Smooth muscle cell (in vitro differentiated cells): ENCODE data around the gene CALY. TPM values are rescaled to one million over a fixed set of nuclear protein-coding genes. Genes with fewer than 3 reads are reported as not detected.

ENCODE experiments used
- DNase-seq: peaks from one replicate; lab custom pipeline; 2025; ENCODE audit not compliant: unreplicated experiment; lab: John Stamatoyannopoulos, UW
- H2AFZ ChIP-seq: fragments of 200-600 bp; sonication (generic); 2 replicates; pipeline ENCODE4 v1.6.0; 2016; ENCODE audit warnings: antibody characterized with exemption, low read depth, mild to moderate bottlenecking
- H3F3A ChIP-seq: fragments of 200-600 bp; sonication (generic); 2 replicates; pipeline ENCODE4 v1.6.0; 2017; ENCODE audit warnings: antibody characterized with exemption, low read depth
- H3K27ac ChIP-seq: fragments of 200-600 bp; sonication (generic); 2 replicates; pipeline ENCODE4 v1.5.1; 2016; ENCODE audit warnings: low read depth, mild to moderate bottlenecking
- H3K27me3 ChIP-seq: fragments of 200-600 bp; sonication (generic); 2 replicates; pipeline ENCODE4 v1.6.1; 2016; ENCODE audit warnings: low read depth, mild to moderate bottlenecking
- H3K36me3 ChIP-seq: fragments of 200-600 bp; sonication (generic); 2 replicates; pipeline ENCODE4 v1.5.1; 2016; ENCODE audit warnings: low read depth
- H3K4me1 ChIP-seq: fragments of 200-600 bp; sonication (generic); 2 replicates; pipeline ENCODE4 v1.5.1; 2016; ENCODE audit warnings: low read depth
- H3K4me2 ChIP-seq: fragments of 200-600 bp; sonication (generic); 2 replicates; pipeline ENCODE4 v1.6.0; 2016; ENCODE audit warnings: mild to moderate bottlenecking
- H3K4me3 ChIP-seq: fragments of 200-600 bp; sonication (generic); 2 replicates; pipeline ENCODE4 v1.5.1; 2016; ENCODE audit warnings: mild to moderate bottlenecking
- H3K79me2 ChIP-seq: fragments of 200-600 bp; sonication (generic); 2 replicates; pipeline ENCODE4 v1.6.0; 2016; ENCODE audit warnings: low read depth, mild to moderate bottlenecking
- H3K9ac ChIP-seq: fragments of 200-600 bp; sonication (generic); 2 replicates; pipeline ENCODE4 v1.6.0; 2016; ENCODE audit warnings: low read depth
- H3K9me3 ChIP-seq: fragments of 200-600 bp; sonication (generic); replicated peaks from 2 replicates; pipeline ENCODE4 v1.5.1; 2016; ENCODE audit warnings: low read depth
- H4K20me1 ChIP-seq: fragments of 200-600 bp; sonication (generic); 2 replicates; pipeline ENCODE4 v1.6.0; 2016; ENCODE audit warnings: low read depth
- WGBS: methylation state at CpG from one replicate; pipeline ENCODE4 v1.1.7; 2016; ENCODE audit warnings: low lambda C conversion rate; 5-methylcytosine and 5-hydroxymethylcytosine counted together
- polyA plus RNA-seq: library from polyadenylated mRNA; unstranded; fragments of >200 nt; fragmentation: Nextera tagmentation; extraction: Ambion mirVana; gene quantifications from 2 replicates; pipeline ENCODE4 v1.2.1, GENCODE V29; 2016
- total RNA-seq: library from RNA; depleted of rRNA; stranded (reverse); fragments of >200 nt; gene quantifications from 2 replicates; pipeline ENCODE4 v1.2.3, GENCODE V29; 2014
- TF ChIP-seq, protein P1 (sequence below): fragments of 200-600 bp; sonication (generic); IDR thresholded peaks from 2 replicates; pipeline ENCODE4 v1.5.1; 2017; ENCODE audit warnings: borderline replicate concordance, mild to moderate bottlenecking, antibody characterized with exemption; ENCODE audit not compliant: insufficient read depth, poor library complexity, severe bottlenecking

Gene CALY
- total and polyA plus RNA-seq, 2 experiments from 2014 or later = 2.4 to 10.1 TPM

DNA sequence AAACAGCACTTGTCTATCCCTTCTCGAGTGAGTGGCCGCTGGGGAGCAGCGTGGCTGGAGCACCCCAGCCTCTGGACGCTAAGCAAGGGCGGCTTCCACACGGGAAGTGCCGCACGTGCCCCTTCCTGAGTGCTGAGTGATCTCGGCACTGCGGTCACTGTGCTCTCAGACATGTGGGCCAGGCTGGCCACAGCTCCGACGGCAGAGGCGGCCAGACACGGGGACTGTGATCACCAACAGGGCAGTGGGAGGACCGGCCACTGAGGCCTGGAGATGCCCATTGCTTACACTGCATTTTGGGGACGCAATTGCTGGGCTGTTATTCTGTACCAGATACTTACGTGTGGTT is 29.4 kb upstream of the CALY start:
- Histone ChIP-seq H3K4me2 (no peak overlapping the region), H3K9ac (no peak overlapping the region), H2AFZ (no peak overlapping the region), H4K20me1 (no peaks in the 10 kb centered on the region), H3K79me2 (no peaks in the 10 kb centered on the region), H3K27ac (no peak overlapping the region), H3K27me3 (no peaks in the 10 kb centered on the region), H3F3A (no peaks in the 10 kb centered on the region), H3K9me3 (no peaks in the 10 kb centered on the region), H3K36me3 (peaks cover 6% of the 10 kb centered on the region), H3K4me3 (no peak overlapping the region), H3K4me1 (no peaks in the 10 kb centered on the region)
- no peak for DNase-seq
- 92% methylated on average over 17 of the region's 17 CpGs for WGBS
- TF ChIP-seq, protein P1, sequence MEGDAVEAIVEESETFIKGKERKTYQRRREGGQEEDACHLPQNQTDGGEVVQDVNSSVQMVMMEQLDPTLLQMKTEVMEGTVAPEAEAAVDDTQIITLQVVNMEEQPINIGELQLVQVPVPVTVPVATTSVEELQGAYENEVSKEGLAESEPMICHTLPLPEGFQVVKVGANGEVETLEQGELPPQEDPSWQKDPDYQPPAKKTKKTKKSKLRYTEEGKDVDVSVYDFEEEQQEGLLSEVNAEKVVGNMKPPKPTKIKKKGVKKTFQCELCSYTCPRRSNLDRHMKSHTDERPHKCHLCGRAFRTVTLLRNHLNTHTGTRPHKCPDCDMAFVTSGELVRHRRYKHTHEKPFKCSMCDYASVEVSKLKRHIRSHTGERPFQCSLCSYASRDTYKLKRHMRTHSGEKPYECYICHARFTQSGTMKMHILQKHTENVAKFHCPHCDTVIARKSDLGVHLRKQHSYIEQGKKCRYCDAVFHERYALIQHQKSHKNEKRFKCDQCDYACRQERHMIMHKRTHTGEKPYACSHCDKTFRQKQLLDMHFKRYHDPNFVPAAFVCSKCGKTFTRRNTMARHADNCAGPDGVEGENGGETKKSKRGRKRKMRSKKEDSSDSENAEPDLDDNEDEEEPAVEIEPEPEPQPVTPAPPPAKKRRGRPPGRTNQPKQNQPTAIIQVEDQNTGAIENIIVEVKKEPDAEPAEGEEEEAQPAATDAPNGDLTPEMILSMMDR = no peak

DNA sequence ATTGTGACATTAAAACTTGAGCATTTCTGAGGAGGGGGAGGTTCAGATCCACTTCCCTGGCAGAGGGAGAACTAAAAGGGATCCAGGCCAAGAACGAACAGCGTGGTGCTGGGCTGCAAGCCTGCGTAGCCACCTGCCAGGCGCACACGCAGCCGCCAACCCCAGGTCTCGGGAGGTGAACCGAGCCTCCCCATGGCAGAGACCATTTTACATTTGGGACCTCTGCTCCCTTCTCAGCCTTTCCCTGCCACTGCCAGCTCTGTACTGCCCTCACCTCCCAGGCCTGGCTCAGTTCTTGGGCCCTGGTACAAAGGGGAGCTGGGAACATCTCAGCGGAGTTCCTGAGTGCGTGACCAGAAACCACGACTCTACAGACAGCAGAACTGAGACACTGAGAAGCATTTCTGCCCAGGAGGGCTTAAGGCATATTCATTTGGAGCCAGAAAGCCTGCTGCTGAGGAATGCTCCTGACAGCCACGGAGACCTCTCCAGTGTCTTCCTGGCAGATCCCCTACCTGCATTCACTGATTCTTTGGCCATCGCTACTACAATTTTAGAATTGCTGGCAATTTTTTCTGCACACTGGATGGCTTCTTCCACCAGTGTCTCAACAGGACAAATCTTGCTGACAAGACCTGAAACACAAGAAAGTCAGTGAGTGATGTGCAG is 28.9 kb upstream of the CALY start:
- H3K27ac ChIP-seq = no peak overlapping the region
- no peak overlapping the region for H2AFZ ChIP-seq
- 98% methylated on average over 13 of the region's 13 CpGs for WGBS
- H3K4me2 ChIP-seq = no peak overlapping the region
- DNase-seq = no peak
- H3K79me2 ChIP-seq = no peaks in the 10 kb centered on the region
- H3K4me3 ChIP-seq = no peak overlapping the region
- H4K20me1 ChIP-seq = no peaks in the 10 kb centered on the region
- H3K4me1 ChIP-seq = no peaks in the 10 kb centered on the region
- TF ChIP-seq, protein P1 = no peak
- no peak overlapping the region for H3K9ac ChIP-seq
- no peaks in the 10 kb centered on the region for H3K9me3 ChIP-seq
- H3K27me3 ChIP-seq = no peaks in the 10 kb centered on the region
- H3F3A ChIP-seq = no peaks in the 10 kb centered on the region
- H3K36me3 ChIP-seq = peaks cover 6% of the 10 kb centered on the region

DNA sequence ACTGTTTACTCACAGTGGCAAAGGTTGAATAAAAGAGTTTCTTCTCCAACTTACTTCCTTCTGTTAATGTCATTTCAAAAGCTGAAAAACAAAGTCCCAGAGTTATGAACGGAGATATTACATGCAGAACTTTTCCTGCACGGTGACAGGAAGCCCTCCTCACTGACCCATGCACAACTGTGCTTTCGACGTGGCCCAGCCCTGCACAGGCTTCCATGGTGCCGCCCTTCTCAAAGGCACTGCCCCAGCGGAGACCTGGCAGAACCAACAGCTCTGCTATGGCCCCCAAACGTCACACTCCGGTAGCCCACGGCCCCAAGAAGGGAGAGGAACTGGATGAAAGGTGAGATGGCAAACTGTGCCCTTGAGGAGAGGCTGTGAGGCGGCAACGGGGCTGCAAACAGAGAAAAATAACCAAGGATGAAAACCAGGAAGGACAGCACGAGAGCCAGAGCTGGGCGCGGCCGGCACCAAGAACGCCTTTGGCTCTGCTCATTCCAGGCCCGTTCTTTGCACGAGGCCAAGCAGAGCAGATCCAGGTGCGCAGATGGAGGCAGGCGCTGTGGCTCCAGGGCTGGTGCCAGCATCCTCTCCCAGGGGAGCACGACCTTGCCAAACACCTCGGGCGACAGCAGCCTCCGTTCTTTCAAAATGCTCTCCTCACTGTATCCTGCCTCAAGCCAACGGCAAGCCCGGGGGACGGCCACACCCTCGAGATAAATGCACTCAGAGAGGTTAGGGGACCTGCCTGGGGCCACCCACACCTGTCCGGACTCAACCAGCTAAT is 28.1 kb upstream of the CALY start:
- H3K36me3 ChIP-seq = peaks cover 6% of the 10 kb centered on the region
- no peak overlapping the region for H3K9ac ChIP-seq
- no peaks in the 10 kb centered on the region for H4K20me1 ChIP-seq
- H2AFZ ChIP-seq = no peak overlapping the region
- WGBS = 93% methylated on average over 29 of the region's 29 CpGs
- H3F3A ChIP-seq = no peaks in the 10 kb centered on the region
- H3K27me3 ChIP-seq = no peaks in the 10 kb centered on the region
- no peak overlapping the region for H3K4me2 ChIP-seq
- no peaks in the 10 kb centered on the region for H3K9me3 ChIP-seq
- H3K79me2 ChIP-seq = no peaks in the 10 kb centered on the region
- TF ChIP-seq, protein P1 = no peak
- H3K4me1 ChIP-seq = no peaks in the 10 kb centered on the region
- H3K27ac ChIP-seq = no peak overlapping the region
- DNase-seq = no peak
- H3K4me3 ChIP-seq = no peak overlapping the region
